HG03103 (cell line): ENCODE measurements around the gene GATAD2B.

Source experiments
- ATAC-seq: cut with Tn5 transposase; IDR thresholded peaks from one replicate; pipeline ENCODE4 v1.9.1; 2021; ENCODE audit warnings: low read depth; ENCODE audit not compliant: unreplicated experiment

Gene GATAD2B

DNA sequence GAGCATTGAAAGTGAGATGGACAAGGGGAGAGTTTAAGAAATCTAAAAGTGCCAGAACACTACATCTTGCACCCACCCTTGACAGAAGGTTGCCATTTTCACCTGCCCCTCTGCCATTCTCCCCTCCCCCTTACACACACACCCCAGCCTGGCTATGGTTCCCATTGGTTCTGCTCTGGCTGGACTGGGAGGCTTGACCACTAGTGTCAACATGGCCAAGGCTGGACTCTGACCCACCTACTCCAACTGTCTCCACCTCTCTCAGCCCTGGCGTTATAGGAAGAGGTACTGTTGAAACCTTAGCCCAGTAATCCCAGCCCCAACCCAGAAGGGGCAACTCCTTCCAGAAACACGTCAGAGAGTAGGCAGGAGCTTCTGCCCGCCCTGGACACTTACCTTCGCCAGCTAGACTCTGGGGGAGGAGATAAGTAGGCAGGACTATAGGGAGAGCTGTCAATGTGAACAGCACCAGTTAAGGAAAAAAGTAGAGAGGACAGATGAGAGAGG lies 31.1 kb upstream of the GATAD2B start:
- ATAC-seq, result no peak

DNA sequence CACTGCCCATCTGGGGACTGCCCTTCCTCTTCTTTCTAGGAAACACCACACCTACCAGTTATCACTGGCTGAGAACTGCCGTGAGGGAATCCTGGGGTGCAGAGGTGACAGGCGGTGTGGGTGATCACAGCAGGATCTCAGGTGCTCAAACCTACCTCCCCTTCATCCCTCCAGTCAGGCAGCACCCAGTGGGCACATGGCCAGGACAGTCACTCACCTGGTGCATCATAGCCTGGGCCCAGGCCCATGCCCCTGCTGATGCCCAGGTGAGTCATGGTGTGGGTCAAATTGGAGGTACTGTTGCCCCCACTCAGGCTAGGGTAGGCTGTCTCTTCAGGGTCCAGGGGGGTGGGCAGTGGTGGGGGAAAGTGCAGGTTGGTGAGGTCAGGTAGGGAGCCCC lies 29.0 kb upstream of the GATAD2B start:
- no peak for ATAC-seq

GRCh38 chr1:153951183-153951582 lies 28.4 kb upstream of the GATAD2B start:
- no peak for ATAC-seq

GRCh38 chr1:153946622-153947241 lies 24.0 kb upstream of the GATAD2B start, which contains the start of gene DENND4B:
TSS of gene DENND4B (minus strand) at chr1:153946718. CDS start at chr1:153944374, 2,344 bp downstream.
- ATAC-seq, result peak; percentile 58

DNA sequence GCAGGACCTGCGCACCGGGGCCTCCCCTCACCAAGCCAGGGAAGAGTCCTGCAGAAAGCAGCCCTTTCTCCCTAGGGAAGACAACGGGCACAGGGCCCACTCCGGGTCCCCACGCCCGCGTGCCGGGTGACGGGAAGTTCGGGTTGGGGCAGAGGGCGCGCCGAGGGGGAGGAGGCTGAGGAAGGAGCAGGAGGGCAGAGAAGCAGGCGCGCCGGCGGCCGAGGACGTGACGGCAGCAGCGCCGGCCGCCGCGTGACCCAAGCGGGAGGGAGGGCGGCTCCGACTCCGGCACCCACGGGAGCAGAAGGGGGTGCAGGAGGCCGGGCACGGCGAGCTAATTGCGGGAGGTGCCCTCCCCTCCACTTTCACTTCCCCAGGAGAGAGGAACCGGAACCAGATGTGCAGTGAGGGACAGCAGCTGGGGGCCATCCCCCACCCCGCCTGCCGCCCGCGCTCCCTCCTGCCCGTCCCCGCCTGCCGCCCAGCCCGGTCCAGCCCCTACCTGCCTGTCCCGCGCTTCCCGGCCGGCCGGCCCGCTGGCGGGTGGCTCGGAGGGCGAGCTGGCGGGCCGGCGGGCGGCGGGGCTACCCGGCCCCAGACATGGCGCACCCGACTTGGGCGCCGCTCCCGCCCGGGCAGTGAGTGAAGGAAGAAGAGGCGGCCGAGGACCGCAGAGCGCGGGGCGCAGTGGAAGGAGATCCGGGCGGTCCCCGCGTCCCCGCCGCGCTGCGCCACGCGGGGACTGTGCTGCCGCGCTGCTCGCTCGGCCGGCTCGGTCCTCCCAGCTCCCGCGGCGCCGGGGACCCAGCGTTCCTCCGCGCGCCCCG lies 23.2 kb upstream of the GATAD2B start:
- ATAC-seq, result peak; percentile 54

- no peak for ATAC-seq
Measured at GRCh38 chr1:153945131-153945794, 22.5 kb upstream of the GATAD2B start.

DNA sequence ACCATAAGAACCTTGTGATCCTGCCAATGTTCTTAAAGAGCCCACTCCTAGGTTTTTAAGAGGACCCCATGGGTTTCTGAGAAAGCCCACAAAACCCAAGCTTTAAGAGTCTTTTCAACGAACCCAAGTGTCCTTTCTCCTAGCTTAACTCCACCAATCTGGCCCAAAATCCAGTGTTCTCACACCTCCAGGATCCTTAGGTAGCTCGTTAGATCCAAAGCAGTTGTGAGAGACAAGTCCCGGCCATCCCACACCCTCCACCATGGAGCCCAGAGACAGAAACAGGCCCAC lies 22.0 kb upstream of the GATAD2B start:
- ATAC-seq, result no peak

- ATAC-seq, result no peak
Measured at GRCh38 chr1:153944005-153944826, 21.4 kb upstream of the GATAD2B start.

GRCh38 chr1:153942766-153943549 lies 20.2 kb upstream of the GATAD2B start:
- no peak for ATAC-seq

- ATAC-seq, result no peak
Measured at GRCh38 chr1:153941826-153942725, 19.3 kb upstream of the GATAD2B start.

GRCh38 chr1:153940756-153941155 lies 18.0 kb upstream of the GATAD2B start:
- ATAC-seq, result no peak

DNA sequence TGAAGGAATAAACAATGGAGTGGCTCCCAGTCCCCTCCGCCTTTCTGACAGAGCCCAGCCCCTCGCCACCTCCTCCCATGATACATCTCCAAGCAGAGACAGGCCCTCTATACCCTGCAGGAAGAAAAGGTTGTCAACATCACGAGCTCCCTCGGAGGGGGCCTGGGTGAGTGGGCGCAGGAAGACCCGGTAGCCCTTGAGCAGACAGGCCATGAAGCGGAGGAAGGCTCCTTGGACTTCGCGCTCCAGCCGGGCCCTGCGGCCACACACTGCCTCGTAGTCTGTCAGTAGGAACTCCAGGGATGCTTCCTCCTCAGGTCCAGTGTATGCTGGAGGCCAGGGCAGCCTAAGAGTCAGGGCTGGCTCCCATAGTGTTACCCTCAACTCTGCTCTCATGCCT lies 16.7 kb upstream of the GATAD2B start:
- no peak for ATAC-seq

DNA sequence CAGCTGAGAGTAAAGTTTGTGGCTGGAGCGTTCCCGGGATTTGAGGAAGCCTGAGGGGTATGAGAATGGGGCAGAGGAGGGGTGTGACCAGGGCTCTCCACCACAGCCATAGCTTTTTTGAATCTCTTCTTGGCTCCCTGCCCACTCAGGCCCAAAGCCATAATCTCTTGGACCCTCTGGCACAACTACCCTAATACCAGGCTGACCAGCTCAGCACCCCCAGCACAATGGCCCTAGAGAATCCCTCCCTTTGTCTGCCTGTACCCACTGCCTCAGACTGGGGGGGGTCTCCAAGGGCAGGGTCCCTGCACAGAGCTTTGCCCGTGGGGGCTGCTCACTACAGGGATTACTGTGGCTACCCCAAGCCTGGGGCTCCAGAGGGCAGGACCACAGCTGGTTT lies 16.2 kb upstream of the GATAD2B start:
- no peak for ATAC-seq

- ATAC-seq, result no peak
Measured at GRCh38 chr1:153937331-153937730, 14.6 kb upstream of the GATAD2B start.

DNA sequence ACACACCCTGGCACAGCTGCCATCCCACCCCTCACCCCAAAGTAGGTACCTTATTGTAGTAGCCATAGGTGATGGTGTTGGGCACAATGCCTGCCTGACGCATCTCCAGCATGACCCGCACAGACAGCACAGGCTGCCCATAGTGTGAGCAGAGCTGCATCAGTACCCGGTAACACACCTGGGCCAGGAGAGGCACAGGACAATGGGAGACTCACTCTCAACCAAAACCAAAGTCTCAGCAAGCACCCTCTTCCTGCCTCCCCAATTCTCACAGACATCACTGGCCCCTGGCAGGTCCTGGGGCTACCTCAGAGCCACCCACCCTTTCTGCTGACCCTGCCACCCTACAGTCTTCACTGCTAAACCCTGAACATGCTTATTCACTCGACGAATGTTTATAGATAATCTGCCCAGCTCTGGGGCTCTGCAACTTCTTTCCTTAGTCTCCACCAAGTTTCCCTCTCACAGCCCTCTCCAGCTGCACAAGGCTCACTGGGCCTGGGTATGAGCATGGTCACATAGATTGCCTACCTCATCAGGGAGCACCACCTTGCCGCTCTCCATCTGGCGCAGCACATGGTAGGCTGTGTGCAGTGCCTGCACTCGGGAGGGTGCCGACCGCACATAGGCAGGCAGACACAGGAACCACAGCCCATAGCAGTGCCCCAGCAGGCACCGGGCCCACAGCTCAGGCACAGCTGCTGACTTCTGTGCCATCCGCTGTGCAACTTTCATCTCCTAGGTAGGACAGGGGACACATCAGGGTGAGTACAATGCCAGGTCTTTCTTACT lies 13.4 kb upstream of the GATAD2B start:
- ATAC-seq, result no peak

DNA sequence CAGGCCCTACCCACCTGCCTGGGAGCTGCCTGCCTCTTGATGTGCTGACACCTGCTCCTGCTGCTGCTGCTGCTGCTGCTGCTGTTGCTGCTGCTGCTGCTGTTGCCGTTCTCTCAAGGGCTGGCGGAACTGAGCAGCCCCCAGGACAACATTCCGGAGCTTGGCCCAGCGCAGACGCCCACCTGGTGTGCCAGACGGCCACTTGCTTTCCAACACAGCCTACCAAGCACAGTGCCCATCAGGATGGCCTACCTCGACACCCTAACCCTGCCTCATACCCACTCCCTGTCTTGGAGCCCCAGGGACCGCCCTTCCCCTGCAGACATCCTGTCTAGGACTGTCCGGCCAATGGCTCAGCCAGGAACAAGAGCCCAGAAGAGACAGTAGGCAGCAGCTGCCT lies 12.0 kb upstream of the GATAD2B start:
- ATAC-seq, result no peak

DNA sequence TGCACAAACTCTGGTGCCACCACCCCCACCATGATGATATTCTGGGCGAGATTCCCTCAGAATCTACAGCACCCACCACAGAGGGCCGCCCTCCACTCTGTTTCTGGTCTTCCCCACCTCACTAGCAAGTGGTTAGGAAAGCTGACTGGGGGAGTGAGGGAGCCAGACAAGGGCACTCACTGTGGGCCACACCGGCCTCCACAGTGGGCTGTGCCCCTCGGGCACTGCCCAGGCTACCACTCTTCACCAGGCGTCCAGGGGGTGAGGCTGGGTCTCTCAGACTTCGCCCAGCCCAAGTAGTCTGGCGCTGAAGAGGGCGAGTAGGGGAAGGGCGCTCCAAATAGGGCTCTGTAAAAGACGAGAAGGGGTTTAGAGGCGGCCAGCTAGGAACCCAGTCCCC lies 11.2 kb upstream of the GATAD2B start:
- no peak for ATAC-seq

- ATAC-seq, result no peak
Measured at GRCh38 chr1:153933430-153933829, 10.7 kb upstream of the GATAD2B start.
